ELF-1 (cell line): ENCODE data around the gene MAZ.
"Not testable (repeated sequence)": the region's sequence is repeated elsewhere in the genome, so short reads cannot be mapped to it uniquely, and the experiment has no call there.

Experiments
- DNase-seq: peaks from one replicate; pipeline ENCODE4 v3.0.0-alpha.2; 2016; ENCODE audit warnings: low read depth, low spot score

MAZ gene

DNA sequence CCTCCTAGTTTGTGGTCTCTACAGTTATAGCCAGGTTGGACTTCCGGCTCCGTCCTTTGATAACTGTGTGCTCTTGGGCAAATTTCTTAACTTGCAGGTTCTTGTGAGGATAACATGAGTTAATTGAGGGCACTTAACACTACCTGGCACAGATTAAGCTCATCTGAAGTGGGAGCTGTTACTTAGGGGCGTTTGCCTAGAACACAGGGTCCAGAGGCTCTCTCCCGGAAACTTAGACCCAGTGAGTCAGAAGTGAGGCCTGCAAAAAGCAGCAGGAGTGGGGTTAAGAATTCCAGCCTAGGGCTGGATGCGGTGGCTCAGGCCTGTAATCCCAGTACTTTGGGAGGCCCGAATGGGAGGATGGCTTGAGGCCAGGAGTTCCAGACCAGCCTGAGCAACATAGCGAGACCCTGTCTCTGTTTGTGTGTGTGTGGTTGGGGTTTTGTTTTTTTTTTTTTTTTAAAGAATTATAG, 15.3 kb downstream of the MAZ start:
- peak; percentile 79 for DNase-seq

DNA sequence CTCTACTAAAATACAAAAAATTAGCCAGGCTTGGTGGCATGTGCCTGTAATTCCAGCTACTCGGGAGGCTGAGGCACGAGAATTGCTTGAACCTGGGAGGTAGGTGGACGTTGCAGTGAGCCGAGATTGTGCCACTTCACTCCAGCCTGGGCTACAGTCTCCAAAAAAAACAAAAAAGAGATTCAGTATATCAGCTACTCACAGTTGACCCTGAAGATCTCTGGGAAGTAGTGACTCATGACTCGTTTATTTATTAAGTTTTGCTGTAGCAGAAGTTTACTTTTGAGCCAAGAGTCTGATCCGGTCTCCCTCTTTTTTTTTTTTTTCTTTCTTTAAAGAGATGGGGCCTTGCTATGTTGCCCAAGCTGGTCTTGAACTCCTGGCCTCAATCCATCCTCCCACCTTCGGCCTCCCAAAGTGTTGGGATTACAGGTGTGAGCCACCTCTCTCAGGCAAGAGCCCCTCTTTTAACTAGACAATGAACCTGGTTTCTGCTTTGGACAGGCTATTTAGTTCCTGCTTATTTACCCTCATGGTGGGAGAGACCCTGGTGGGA, 18.3 kb downstream of the MAZ start:
- DNase-seq = no peak

DNA sequence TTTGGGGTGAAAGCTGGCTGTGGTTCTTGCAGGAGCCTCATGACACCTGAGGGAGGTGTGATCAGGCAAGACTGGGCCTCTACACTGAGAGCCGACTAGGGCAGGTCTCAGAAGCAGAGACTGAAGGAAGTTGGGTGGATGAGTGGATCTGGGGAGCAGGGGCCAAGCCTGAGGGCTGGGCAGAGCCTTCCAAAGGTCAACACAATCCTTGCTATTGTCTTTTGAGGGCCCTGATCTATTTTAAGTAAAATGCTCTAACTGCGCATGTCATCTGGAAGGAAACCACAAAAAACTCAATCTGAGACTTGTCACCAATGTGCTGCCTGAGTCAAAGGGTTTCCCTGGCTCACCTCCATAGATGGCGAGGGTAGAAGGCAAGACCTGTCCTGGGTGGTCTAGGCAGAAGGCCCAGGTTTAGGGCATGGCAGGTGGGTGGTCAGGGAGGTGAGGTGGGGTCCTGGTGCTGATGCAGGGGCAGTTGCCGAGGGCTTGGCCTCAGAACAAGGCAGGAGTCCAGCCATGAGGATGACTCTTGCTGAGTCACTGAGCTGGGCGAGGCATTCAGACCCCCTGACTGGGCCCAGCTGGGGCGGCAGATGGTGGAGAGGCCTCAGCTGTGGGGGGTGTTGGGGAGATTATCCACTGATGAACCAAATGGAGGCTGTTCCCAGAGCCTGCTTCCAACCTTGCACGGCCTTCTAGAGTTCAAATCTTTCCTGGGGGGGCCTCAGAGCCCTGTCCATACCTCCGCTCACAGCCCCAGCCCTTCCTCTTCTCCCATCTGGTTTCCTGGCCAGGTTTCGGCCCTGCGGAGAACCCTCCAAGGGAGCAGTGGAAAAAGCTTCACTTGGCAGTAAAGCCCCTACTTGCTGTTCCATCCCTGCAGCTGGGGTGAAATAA, 19.1 kb downstream of the MAZ start:
- no peak for DNase-seq

DNA sequence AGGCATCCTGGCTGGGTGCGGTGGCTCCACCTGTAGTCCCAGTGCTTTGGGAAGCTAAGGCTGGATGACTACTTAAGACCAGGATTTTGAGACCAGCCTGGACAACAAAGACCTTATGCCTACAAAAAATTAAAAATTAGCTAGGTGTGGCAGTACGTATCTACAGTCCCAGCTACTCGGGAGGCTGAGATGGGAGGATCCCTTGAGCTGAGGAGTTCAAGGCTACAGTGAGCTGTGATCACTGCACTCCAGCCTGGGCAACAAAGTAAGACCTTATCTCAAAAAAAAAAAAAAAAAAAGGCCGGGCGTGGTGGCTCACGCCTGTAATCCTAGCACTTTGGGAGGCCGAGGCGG, 20.0 kb downstream of the MAZ start:
- no peak for DNase-seq

DNA sequence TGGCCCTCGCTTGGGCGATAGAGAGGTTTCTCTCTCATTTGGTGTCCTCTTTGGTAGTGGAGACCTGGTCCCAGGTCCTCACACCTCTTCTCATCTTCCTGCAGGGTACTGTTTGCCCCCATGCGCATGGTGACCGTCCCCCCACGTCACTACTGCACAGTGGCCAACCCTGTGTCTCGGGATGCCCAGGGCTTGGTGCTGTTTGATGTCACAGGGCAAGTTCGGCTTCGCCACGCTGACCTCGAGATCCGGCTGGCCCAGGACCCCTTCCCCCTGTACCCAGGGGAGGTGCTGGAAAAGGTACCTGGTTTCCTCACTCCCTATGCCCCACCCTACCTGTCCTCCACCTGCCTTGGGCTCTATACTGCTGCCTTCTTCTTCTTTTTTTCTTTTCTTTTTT, 24.4 kb downstream of the MAZ start:
- DNase-seq = no peak

DNA sequence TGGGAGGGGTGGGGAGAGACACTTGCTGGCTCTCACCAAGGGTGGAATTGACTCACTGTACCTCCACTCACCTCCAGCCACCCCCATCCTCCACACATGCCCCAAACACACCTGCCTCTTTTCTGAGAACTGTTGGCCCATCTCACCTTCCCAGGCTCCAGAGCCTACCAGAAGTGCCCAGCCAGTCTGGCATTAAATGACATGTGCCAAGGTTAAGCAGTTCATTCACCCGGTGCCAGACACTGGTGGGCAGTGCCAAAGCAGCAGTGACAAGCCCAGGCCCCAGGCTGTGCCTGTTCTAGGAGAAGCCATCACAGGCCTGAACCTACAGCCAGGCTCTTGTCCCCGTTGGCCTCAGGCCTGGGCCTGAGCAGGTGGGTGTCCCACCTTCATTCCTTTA, 25.2 kb downstream of the MAZ start:
- no peak for DNase-seq

DNA sequence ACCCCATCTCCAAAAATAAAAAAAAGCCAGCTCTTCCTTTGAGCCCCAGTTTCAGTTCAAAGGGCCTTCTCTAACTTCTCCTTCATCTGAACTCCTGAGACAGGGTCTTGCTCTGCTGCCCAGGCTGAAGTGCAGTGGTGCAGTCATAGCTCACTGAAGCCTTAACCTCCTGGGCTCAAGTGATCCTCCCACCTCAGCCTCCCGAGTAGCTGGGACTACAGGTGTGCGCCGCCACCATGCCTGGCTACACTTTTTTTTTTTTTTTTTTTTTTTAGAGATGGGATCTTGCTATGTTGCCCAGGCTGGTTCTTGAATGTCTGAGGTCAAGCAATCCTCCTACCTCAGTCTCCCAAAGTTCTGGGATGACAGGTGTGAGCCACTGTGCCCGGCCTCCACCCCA, 26.9 kb downstream of the MAZ start:
- DNase-seq = not testable (repeated sequence)

DNA sequence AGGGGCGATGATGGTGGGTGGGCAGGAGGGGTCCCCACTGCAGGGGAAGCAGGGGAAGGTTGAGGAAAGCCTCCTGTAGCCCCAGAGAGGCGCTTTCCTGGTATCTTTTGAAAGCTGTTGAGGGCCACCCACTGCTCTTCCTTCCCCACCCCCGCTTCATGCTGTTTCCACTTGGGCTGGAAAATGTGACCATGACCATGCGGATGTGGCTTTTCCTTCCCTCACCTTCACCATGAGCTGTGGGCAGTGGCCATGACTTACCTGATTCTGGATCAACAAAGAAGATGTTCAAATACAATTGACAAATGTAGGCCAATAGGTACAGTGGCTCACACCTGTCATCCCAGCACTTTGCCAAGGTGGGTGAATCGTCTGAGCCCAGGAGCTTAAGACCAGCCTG, 27.8 kb downstream of the MAZ start:
- no peak for DNase-seq

DNA sequence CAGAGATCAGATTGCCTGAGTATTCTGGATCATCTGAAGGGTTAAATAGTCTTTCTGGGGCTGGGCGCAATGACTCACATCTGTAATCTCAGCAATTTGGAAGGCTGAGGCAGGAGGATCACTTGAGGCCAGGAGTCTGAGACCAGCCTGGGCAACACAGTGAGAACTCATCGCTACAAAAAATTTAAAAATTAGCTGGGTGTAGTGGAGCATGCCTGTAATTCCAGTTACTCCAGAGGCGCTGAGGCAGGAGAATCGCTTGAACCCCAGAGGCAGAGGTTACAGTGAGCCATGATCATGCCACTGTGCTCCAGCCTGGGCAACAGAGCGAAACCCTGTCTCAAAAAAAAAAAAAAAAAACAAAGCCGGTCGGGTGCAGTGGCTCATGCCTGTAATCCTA, 29.6 kb downstream of the MAZ start:
- DNase-seq = no peak

DNA sequence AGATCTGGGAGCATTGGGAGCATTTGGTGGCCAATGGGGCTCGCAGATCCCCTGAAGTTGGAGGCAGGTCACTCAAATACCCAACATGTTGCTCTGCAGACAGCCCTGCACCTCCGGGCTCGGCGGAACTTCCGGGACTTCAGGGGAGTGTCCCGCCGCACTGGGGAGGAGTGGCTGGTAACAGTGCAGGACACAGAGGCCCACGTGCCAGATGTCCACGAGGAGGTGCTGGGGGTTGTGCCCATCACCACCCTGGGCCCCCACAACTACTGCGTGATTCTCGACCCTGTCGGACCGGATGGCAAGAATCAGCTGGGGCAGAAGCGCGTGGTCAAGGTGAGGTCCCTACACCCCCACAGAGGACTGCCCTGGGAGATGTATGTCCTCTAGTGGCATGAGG, 30.3 kb downstream of the MAZ start:
- DNase-seq = no peak

DNA sequence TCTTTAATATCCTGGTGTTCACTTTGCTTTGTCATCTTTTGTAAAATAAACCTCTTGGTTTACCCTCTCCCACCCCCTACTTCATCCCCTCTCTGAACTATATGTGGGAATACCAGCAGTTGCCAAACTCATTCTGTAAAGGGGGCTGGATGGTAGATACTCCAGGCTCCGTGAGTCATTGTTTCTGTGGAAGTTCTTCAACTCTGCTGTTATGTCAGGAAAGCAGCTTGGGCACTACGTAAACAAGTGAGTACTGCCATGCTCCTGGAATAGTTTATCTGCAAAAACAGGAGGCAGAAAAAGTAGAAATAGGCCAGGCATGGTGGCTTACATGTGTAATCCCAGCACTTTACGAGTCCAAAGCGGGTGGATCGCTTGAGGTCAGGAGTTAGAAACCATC, 31.5 kb downstream of the MAZ start:
- no peak for DNase-seq

DNA sequence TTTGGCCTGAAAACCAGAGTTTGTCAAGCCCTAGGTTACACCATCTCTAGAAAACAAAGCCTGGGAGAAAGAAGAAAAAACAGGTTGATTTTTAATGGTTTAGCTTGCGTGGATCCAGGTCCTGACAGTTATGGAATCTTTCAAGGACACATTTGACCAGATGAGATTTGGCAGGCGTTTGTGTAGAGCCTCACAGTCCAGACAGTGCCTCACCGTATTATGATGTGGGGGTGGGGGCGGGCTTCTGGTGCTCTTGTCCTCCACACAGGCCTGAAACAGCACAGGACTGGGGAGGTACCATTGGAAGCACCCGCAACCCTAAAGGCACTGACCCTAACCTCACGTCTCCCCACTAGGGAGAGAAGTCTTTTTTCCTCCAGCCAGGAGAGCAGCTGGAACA, 33.5 kb downstream of the MAZ start:
- no peak for DNase-seq

DNA sequence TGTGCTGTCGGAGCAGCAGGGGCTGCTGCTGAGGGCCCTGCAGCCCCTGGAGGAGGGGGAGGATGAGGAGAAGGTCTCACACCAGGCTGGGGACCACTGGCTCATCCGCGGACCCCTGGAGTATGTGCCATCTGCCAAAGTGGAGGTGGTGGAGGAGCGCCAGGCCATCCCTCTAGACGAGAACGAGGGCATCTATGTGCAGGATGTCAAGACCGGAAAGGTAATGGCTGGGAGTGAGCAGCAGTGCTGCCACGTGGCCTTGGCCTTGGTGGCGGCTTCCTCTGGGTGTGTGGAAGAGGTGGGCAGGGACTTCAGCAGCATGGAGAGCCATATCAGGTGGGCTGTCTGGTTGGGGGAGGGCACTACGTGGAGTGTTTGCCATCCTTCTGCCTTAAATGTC, 33.9 kb downstream of the MAZ start:
- DNase-seq = no peak

DNA sequence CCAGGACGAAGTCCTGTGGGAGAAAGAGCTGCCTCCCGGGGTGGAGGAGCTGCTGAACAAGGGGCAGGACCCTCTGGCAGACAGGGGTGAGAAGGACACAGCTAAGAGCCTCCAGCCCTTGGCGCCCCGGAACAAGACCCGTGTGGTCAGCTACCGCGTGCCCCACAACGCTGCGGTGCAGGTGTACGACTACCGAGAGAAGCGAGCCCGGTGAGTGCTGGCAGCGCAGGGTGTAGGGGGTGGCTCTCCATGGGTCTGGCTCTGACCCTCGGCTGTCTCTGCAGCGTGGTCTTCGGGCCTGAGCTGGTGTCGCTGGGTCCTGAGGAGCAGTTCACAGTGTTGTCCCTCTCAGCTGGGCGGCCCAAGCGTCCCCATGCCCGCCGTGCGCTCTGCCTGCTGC, 35.3 kb downstream of the MAZ start:
- DNase-seq = no peak

DNA sequence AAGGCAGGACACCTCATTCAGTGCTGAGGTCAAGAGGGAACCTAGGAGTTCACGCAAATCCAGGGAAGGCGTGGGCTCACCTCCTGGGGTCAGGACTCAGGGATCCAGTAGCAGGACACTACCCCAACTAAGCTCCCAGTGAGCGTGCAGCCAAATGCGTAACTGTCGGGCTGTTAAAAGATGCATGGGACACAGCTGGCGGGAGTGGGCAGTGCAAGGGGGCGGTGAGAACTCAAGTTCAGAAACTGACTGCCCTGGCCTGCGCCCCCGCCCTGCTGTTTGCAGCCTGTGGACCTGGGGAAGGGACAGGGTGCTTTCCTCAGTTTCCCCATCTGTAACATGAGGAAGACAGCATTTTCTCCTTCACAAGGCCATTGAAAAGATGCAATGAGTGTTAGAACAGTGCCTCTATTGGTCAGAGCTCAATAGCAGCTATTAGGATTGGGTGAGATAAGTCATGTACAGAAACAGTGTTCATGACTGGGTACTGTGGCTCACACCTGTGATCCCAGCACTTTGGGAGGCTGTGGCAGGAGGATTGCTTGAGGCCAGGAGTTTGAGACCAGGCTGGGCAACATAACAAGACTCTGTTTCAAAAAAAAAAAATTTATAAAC, 36.5 kb downstream of the MAZ start:
- no peak for DNase-seq

DNA sequence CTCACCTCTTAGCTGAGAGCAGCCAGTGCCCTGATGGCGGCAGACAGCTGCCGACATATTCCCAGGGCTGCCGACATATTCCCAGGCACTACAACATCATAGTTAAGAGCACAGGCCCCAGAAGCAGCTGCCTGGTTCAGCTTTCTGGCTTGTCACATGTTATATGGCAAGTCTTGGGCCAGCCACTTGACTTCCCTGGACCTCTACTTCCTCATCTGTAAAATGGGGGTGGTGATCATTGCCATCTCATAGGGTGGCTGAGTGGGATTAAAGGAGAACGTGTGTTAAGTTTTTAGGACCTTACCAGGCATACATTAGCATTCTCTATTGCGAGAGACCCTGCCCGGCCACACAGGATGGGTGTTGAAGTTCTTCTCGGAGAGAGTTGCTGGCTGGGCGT, 37.6 kb downstream of the MAZ start:
- DNase-seq = no peak

DNA sequence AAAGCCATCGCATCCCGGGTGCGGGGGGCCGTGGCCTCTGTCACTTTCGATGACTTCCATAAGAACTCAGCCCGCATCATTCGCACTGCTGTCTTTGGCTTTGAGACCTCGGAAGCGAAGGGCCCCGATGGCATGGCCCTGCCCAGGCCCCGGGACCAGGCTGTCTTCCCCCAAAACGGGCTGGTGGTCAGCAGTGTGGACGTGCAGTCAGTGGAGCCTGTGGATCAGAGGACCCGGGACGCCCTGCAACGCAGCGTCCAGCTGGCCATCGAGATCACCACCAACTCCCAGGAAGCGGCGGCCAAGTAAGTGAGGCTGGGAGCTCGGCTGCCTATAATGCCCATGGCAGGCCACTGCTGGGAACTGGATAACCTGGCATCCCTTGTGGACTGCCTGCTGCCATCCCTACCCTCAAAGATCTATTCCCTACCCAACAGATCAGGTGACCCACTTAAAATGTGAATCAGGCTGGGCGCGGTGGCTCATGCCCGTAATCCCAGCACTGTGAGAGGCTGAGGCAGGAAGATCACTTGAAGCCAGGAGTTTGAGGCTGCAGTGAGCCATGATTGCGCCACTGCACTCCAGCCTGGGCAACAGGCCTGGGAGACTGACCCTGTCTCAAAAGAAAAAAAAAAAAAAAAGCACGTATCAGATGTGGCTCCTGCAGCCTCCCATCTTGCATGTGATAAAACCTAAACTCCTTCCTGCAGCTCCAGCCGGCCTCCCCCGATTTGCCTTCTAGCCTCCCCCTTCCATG, 38.4 kb downstream of the MAZ start:
- no peak for DNase-seq

DNA sequence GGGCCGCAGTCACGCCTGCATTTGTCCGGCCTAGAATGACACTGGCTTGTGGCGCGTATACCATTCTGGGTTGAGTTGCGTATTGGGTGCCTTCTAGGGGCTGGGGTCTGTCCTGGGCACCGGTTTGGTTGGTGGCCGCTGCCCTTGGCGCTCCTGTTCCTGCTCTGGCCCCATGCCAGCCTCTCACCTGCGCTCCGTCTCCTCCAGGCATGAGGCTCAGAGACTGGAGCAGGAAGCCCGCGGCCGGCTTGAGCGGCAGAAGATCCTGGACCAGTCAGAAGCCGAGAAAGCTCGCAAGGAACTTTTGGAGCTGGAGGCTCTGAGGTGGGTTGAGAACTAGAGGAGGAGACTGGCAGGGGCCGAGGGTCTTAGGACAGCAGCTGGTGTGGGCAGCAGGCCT, 39.3 kb downstream of the MAZ start:
- DNase-seq = no peak

DNA sequence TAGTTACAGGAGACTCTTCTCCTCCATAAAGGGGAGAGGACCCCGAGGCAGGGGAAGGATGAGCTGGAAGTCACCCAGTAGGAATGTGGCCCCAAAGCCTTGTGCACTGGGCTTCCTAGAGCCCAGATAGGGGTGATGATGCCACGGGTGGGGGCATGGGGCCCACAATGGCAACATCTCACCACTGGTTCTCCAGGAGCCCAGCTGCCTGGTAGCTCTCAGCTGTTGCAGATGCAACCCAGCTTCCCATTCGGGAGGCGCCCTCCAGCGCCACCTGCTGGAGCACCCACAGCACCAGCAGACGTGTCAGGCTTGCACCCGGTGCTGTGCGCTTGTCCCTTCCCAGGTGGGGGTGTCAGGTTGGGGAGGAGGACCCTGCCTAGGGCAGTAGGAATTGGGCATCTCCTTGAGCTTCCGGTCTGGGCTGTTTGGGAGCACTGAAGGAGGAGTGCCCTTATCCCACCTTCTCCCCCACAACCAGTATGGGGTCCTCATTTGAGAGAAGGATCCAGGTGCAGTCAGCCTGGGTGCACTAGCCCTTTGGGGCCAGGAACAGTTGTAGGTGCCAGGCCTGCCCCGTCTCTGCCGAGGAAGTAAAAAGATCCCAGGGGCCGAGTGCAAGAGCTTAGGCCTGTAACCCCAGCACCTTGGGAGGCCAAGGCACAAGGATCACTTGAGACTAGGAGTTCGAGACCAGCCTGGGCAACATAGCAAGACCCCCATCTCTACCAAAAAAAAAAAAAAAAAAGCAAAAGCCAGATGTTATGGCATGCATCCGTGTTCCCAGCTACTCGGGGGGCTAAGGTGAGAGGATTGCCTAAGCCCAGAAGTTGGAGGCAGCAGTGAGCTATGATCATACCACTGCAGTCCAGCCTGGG, 42.3 kb downstream of the MAZ start:
- DNase-seq = peak; percentile 70

DNA sequence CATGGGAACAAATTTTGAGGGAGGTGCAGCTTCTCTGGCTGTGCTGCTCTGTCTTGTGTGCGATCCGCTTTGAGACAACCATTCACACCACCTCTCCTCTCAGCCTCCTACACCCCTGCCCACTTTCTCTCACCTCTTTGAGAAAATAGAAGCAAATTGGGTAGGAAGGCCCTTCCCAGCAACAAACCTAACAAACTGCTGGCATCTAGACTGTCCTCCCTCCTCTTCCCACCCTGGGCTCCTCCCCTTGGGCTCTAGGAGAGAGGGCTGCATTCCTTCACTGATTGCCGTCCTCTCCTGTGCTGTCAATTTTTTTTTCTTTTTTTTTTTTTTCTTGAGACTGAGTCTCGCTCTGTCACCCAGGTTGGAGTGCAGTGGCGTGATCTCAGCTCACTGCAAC, 43.2 kb downstream of the MAZ start:
- DNase-seq = peak; percentile 73

DNA sequence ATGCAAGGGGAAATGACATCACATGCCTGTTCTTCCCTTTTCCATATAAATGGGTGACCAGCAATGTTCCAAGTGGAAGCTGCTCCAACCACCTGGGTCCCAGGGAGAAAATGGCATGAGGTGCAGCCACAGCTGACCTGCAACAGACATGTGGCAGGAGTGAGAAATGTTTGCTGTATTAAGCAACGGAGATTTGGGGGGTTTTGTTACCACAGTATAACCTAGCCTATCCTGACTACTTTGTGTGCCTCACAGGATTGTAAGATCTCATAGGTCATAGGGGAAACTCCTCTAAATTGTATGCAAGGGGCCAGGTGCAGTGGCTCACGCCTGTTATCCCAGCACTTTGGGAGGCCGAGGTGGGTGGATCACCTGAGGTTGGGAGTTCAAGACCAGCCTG, 44.7 kb downstream of the MAZ start:
- DNase-seq = no peak
